Peyer's patch (tissue), 4 donors: Measurements from ENCODE around the gene ADAP1.

Experiments used
- CTCF ChIP-seq, 6 experiments: fragments of 450-650 bp in 4 of 6; fragments of 200-600 bp in 2 of 6; sonication (generic) in 1 of 6; IDR thresholded peaks; one replicate each; pipeline ENCODE4 v1.5.1; 2017 to 2019; ENCODE audit warnings: antibody characterized with exemption in 6 of 6, mild to moderate bottlenecking in 3 of 6, moderate library complexity in 1 of 6
- POLR2A ChIP-seq, 2 donors: fragments of 450-650 bp; IDR thresholded peaks; one replicate each; pipeline ENCODE4 v1.5.1; 2017; ENCODE audit warnings: antibody characterized with exemption in 2 of 2, mild to moderate bottlenecking in 2 of 2, moderate library complexity in 2 of 2

GRCh38 chr7:918118-918425 lies 36.4 kb downstream of the ADAP1 start:
- TF ChIP-seq POLR2A (IDR thresholded peaks at IDR 0.05) = no peak
- TF ChIP-seq CTCF (IDR thresholded peaks at IDR 0.05) = no peak
